CD14-positive monocyte (primary cell): ENCODE results near the gene CCDC43. TPM values are rescaled to one million over a fixed set of nuclear protein-coding genes. Genes with fewer than 3 reads are reported as not detected.

ENCODE experiments used
- DNase-seq, 3 donors: peaks; one replicate each; pipeline ENCODE4 v3.0.0-alpha.2; 2011 to 2022
- H2AFZ ChIP-seq: 2 replicates; pipeline ENCODE4 v1.6.0; 2012; ENCODE audit warnings: mild to moderate bottlenecking, low read depth, low read length, inconsistent platforms; ENCODE audit not compliant: insufficient read depth, poor library complexity, severe bottlenecking
- H3K27ac ChIP-seq, 2 donors: 1 replicate in 1 of 2; 2 replicates in 1 of 2; pipeline ENCODE4 v1.5.1; 2012 to 2013; ENCODE audit warnings: low read length in 2 of 2, control low read depth in 1 of 2, inconsistent platforms in 1 of 2, low read depth in 1 of 2, mild to moderate bottlenecking in 1 of 2
- H3K27me3 ChIP-seq, 2 donors: one replicate each; pipeline versions ENCODE4 v1.6.0 to v1.6.1; 2011 to 2013; ENCODE audit warnings: low read length in 2 of 2; ENCODE audit not compliant: control insufficient read depth in 2 of 2, insufficient read depth in 2 of 2
- H3K36me3 ChIP-seq, 2 donors: replicated peaks in 1 of 2; 1 replicate in 1 of 2; 2 replicates in 1 of 2; pipeline versions ENCODE4 v1.5.1 to v1.6.1; 2012 to 2013; ENCODE audit warnings: low read length in 2 of 2, control low read depth in 1 of 2, inconsistent platforms in 1 of 2, mild to moderate bottlenecking in 1 of 2; ENCODE audit not compliant: insufficient read depth in 2 of 2, control insufficient read depth in 1 of 2
- H3K4me1 ChIP-seq, 2 donors: 1 replicate in 1 of 2; 2 replicates in 1 of 2; pipeline versions ENCODE4 v1.5.1 to v1.6.1; 2012 to 2013; ENCODE audit warnings: low read length in 2 of 2, control low read depth in 1 of 2, inconsistent platforms in 1 of 2, mild to moderate bottlenecking in 1 of 2, moderate library complexity in 1 of 2; ENCODE audit not compliant: insufficient read depth in 2 of 2, control insufficient read depth in 1 of 2
- H3K4me2 ChIP-seq: replicated peaks from 2 replicates; pipeline ENCODE3; 2012; ENCODE audit warnings: low read length, moderate library complexity, mild to moderate bottlenecking; ENCODE audit not compliant: poor library complexity, severe bottlenecking; ENCODE audit errors: extremely low read depth
- H3K4me3 ChIP-seq, 3 experiments: fragments of 200-600 bp in 1 of 3; sonication (generic) in 1 of 3; replicated peaks in 1 of 3; 1 replicate in 2 of 3; 2 replicates in 1 of 3; pipeline ENCODE4 v1.5.1; 2011 to 2013; ENCODE audit warnings: low read length in 3 of 3, mild to moderate bottlenecking in 3 of 3, control low read depth in 2 of 3, low read depth in 2 of 3, inconsistent platforms in 1 of 3, moderate library complexity in 1 of 3
- H3K79me2 ChIP-seq: 2 replicates; pipeline ENCODE4 v1.6.0; 2012; ENCODE audit warnings: mild to moderate bottlenecking, control low read depth, inconsistent platforms, low read length, moderate library complexity; ENCODE audit not compliant: insufficient read depth
- H3K9ac ChIP-seq: 2 replicates; pipeline ENCODE4 v1.6.0; 2017; ENCODE audit warnings: low read length, mild to moderate bottlenecking; ENCODE audit not compliant: insufficient read depth, poor library complexity, severe bottlenecking
- H3K9me3 ChIP-seq, 2 donors: replicated peaks in 1 of 2; 1 replicate in 1 of 2; 2 replicates in 1 of 2; pipeline versions ENCODE4 v1.5.1 to v1.6.1; 2012 to 2013; ENCODE audit warnings: low read length in 2 of 2, control low read depth in 1 of 2; ENCODE audit not compliant: control insufficient read depth in 1 of 2, insufficient read depth in 1 of 2
- H4K20me1 ChIP-seq: 2 replicates; pipeline ENCODE4 v1.6.0; 2012; ENCODE audit warnings: mild to moderate bottlenecking, low read length, control low read depth, moderate library complexity; ENCODE audit not compliant: insufficient read depth
- H3K27ac Mint-ChIP-seq, 7 donors: one replicate each; pipeline ENCODE4 v1.8.0; 2020; ENCODE audit warnings: mild to moderate bottlenecking in 7 of 7, mixed read lengths in 7 of 7, moderate library complexity in 6 of 7, inconsistent platforms in 2 of 7
- H3K27me3 Mint-ChIP-seq, 3 donors: one replicate each; pipeline ENCODE4 v1.8.0; 2021 to 2022; ENCODE audit warnings: low read depth in 3 of 3, mild to moderate bottlenecking in 3 of 3, mixed read lengths in 3 of 3, moderate library complexity in 3 of 3, inconsistent platforms in 1 of 3
- H3K36me3 Mint-ChIP-seq, 2 donors: one replicate each; pipeline ENCODE4 v1.8.0; 2020; ENCODE audit warnings: mixed read lengths in 2 of 2, inconsistent platforms in 1 of 2, mild to moderate bottlenecking in 1 of 2
- H3K4me1 Mint-ChIP-seq: one replicate; pipeline ENCODE4 v1.8.0; 2020; ENCODE audit warnings: mild to moderate bottlenecking, mixed read lengths
- H3K4me3 Mint-ChIP-seq, 2 donors: one replicate each; pipeline ENCODE4 v1.8.0; 2020; ENCODE audit warnings: mild to moderate bottlenecking in 2 of 2, mixed read lengths in 2 of 2, moderate library complexity in 1 of 2
- H3K9me3 Mint-ChIP-seq, 7 donors: one replicate each; pipeline ENCODE4 v1.8.0; 2020 to 2022; ENCODE audit warnings: mixed read lengths in 7 of 7, mild to moderate bottlenecking in 6 of 7, moderate library complexity in 6 of 7, inconsistent platforms in 2 of 7
- CTCF ChIP-seq: fragments of 200-600 bp; IDR thresholded peaks from one replicate; pipeline ENCODE4 v1.8.0; 2022; ENCODE audit warnings: antibody characterized with exemption, mild to moderate bottlenecking
- WGBS: methylation state at CpG from one replicate; pipeline ENCODE4 v1.1.5; 2013; ENCODE audit warnings: missing lambda C conversion rate; ENCODE audit not compliant: insufficient coverage; 5-methylcytosine and 5-hydroxymethylcytosine counted together
- intact Hi-C, 2 donors: fragments of 100-400 bp; cut with micrococcal nuclease; formaldehyde crosslinking; loops; one replicate each; pipeline versions ENCODE4 v1.15.0 to v1.15.1; 2023
- polyA plus RNA-seq, 3 donors: library from polyadenylated mRNA; depleted of rRNA in 1 of 3; unstranded in 2 of 3; stranded (reverse) in 1 of 3; fragments of 300-500 nt in 2 of 3; fragments of >200 nt in 1 of 3; fragmentation: Illumina TruSeq in 2 of 3; gene quantifications; 1 replicate in 2 of 3; 2 replicates in 1 of 3; pipeline ENCODE4 v1.2.3, GENCODE V29; 2012 to 2021

The CCDC43 gene
- polyA plus RNA-seq, 3 donors = 6.9 to 19.7 (median 12.8) TPM

- Histone ChIP-seq H3K36me3 (no peaks in the 10 kb centered on the region), H3K4me1 (no peaks in the 10 kb centered on the region), H3K27ac (no peak overlapping the region), H3K9me3 (no peaks in the 10 kb centered on the region), H3K27me3 (peaks cover 2 to 17% of the 10 kb centered on the region in 2 donors), H2AFZ (no peak overlapping the region), H4K20me1 (no peaks in the 10 kb centered on the region), H3K4me2 (no peak overlapping the region), H3K4me3 (no peak overlapping the region), H3K9ac (no peak overlapping the region), H3K79me2 (no peaks in the 10 kb centered on the region)
- H3K9me3 Mint-ChIP-seq = no peaks in the 10 kb centered on the region
- no peaks in the 10 kb centered on the region for H3K36me3 Mint-ChIP-seq
- H3K4me3 Mint-ChIP-seq = peak overlapping the region in 1 of 2 donors; percentile 12
- no peak for TF ChIP-seq CTCF
- no peak overlapping the region for H3K27ac Mint-ChIP-seq
- intact Hi-C loops = no loop called here
- no peaks in the 10 kb centered on the region for H3K4me1 Mint-ChIP-seq
- DNase-seq = no peak
- peaks cover 0 to 14% (median 5%) of the 10 kb centered on the region in 3 donors for H3K27me3 Mint-ChIP-seq
- no CpG with 5 or more reads among the region's 1 CpG for WGBS
These were observed 24.7 kb downstream of the CCDC43 start for GRCh38 chr17:44664867-44665266.

GRCh38 chr17:44663095-44663494 is 26.5 kb downstream of the CCDC43 start:
- WGBS = no CpG with 5 or more reads among the region's 1 CpG

More at GRCh38 chr17:44663095-44663494, 26.5 kb downstream of the CCDC43 start:
- H3K4me3 Mint-ChIP-seq = no peak overlapping the region
- Histone ChIP-seq H3K9me3 (no peaks in the 10 kb centered on the region), H3K27ac (no peak overlapping the region), H3K79me2 (no peaks in the 10 kb centered on the region), H3K9ac (no peak overlapping the region), H4K20me1 (no peaks in the 10 kb centered on the region), H3K27me3 (peaks cover 0 to 24% of the 10 kb centered on the region in 2 donors), H3K36me3 (no peaks in the 10 kb centered on the region), H3K4me1 (no peaks in the 10 kb centered on the region), H3K4me3 (no peak overlapping the region), H3K4me2 (no peak overlapping the region), H2AFZ (no peak overlapping the region)
- H3K27ac Mint-ChIP-seq = no peak overlapping the region
- no peak for TF ChIP-seq CTCF
- peaks cover 4 to 13% (median 6%) of the 10 kb centered on the region in 3 donors for H3K27me3 Mint-ChIP-seq
- H3K4me1 Mint-ChIP-seq = no peaks in the 10 kb centered on the region
- no peak for DNase-seq
- no peaks in the 10 kb centered on the region for H3K36me3 Mint-ChIP-seq
- intact Hi-C loops = no loop called here
- peaks cover 0 to 4% (median 0%) of the 10 kb centered on the region in 7 donors for H3K9me3 Mint-ChIP-seq
